ENCODE measurements around the gene NUAK2.

GRCh38 chr1:205300149-205300548 is 21.4 kb downstream of the NUAK2 start:
- TF ChIP-seq, protein P1, sequence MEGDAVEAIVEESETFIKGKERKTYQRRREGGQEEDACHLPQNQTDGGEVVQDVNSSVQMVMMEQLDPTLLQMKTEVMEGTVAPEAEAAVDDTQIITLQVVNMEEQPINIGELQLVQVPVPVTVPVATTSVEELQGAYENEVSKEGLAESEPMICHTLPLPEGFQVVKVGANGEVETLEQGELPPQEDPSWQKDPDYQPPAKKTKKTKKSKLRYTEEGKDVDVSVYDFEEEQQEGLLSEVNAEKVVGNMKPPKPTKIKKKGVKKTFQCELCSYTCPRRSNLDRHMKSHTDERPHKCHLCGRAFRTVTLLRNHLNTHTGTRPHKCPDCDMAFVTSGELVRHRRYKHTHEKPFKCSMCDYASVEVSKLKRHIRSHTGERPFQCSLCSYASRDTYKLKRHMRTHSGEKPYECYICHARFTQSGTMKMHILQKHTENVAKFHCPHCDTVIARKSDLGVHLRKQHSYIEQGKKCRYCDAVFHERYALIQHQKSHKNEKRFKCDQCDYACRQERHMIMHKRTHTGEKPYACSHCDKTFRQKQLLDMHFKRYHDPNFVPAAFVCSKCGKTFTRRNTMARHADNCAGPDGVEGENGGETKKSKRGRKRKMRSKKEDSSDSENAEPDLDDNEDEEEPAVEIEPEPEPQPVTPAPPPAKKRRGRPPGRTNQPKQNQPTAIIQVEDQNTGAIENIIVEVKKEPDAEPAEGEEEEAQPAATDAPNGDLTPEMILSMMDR (IDR thresholded peaks at IDR 0.05): no peak
- no peak for TF ChIP-seq EP300 (IDR thresholded peaks at IDR 0.05)
- TF ChIP-seq POLR2A (IDR thresholded peaks at IDR 0.05): no peak

All from ovary (tissue), 3 donors.